Activated CD4-positive, alpha-beta T cell treated with anti-CD3 and anti-CD28 coated beads, Interleukin-2, amount 50 U/mL, for 16 hours (primary cell): ENCODE measurements around the gene ZCCHC18.
A peak's percentile ranks its signal among the peaks of the same experiment; 100 is the strongest.

ENCODE experiments used
- DNase-seq: peaks from one replicate; pipeline ENCODE4 v3.0.0-alpha.2; 2020

ZCCHC18 gene

DNA sequence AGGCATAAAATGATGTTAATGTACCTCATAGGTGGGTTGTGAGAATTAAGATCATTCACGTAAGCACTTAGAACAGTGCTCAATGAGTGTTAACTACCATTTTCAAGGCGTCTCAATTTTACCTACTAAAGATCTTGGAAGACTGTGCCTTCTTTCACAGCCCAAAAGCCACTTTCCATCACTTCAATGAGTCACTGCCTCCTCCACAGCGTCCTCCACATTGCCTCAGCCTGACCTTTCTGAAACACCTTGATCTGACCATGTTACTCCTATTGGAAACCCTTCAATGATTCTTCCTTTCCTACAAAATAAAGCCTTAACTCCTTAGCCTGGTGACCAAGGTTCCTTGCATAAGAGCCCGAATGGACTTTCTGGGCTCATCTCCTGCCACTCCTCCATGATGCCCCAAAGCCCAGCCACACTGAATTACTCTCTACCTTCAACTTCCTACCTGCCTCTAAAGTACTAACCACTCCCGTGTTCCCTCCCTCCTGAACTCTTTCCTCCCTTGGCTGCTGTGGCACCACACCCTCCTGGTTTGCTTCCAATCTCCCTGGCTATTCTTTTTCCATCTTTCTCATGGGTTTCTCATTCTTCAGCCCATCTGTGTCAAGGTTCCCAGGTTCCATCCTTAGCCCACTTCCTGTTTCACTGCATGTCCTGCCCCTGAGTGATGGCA, 22.4 kb downstream of the ZCCHC18 start:
- no peak for DNase-seq

DNA sequence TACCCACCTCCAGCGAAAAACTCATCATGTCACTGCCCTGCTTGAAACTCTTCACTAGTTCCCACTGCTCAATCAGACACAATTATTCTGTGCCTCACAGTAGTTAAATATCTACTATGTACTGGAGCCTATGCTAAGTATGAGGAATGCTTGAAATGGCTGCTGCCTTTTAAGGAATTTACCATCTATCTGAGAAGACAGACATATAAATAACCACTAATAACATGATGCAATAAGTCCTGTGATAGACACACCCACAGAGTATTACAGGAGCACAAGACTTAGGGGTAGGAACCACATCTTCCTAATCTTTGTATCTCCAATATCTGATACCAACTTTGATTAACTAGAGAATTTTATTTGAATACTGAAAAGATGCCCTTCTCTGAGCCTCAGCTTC, 23.4 kb downstream of the ZCCHC18 start:
- no peak for DNase-seq

GRCh38 chrX:104136241-104137019, 24.1 kb downstream of the ZCCHC18 start:
- DNase-seq = peak; percentile 70

DNA sequence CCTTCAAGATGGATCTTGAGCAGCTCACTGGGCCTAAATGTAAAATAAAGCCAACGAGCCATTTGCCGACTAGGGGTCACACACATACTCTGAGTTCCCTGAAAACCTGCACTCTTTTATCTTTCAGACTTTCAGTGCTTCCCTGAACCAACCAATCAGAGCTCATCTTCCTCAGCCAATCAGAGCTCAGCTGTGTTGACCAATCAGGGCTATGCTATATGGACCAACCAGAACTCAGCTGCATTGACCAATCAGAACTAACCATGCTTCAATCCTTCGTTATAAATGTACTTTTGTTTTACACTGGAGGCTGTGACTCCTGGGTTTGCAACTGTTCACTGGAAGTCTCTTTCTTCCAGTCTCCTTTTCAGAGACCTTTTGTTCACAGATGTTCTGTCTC, 25.2 kb downstream of the ZCCHC18 start:
- DNase-seq = no peak

DNA sequence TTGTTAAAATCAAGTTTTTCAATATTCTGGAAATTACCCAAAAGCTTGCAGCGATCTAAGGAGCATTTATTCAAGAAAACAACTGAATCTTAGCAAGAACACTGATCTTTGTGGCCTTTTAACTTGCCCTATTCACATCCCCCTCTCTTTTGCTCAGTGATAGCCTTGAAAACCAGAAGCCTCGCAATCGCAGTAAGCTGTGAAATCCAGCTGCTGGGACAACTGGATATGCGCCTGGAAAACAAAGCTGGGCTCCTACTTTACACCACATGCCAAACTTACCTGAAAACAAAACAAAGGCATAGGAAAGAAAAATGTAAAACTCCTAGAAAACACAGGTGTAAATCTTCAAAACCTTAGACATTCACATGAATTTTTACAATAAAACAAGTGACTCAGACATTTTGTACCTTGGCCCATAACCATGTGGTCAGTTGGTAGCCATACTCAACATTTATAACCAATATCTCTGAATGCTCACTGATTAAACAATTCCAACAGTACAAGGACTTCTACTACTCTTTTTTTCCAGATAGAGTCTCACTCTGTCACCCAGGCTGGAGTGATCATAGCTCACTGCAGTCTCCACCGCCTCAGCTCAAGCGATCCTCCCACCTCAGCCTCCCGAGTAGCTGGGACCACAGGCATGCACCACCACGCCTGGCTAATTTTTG, 28.9 kb downstream of the ZCCHC18 start:
- no peak for DNase-seq

DNA sequence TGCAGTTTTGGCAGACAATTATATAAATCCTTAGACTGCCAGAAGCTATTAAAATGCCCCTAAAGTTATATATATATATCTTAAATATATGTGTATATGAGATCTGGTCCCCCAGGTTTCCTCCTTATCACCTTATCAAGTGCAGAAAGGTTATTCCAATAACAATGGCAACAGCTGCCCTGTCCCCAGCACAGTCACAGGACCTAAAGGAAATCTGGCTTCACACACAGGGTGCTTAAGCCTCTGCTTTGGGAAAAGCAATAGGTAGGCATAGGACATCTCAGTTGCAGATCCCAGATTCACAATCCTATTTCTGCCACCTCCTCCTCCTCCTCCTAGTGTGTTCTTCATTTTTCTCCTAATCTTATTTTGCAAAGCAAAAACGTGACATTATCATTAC, 38.7 kb downstream of the ZCCHC18 start:
- no peak for DNase-seq

- peak; percentile 78 for DNase-seq
Measured at GRCh38 chrX:104156630-104157529, 44.6 kb downstream of the ZCCHC18 start, which contains the start of gene SLC25A53. TSS of gene SLC25A53 (minus strand) at chrX:104157009. CDS start at chrX:104105257, 51,752 bp downstream.
